Activated CD4-positive, alpha-beta memory T cell treated with anti-CD3 and anti-CD28 coated beads, Interleukin-2, amount 10 ng/mL, durations not matched to agents 7 days and 5 days (primary cell): Measurements from ENCODE around the gene SOX5. TPM values are rescaled to one million over a fixed set of nuclear protein-coding genes. Genes with fewer than 3 reads are reported as not detected.
"Not testable (repeated sequence)": the region's sequence is repeated elsewhere in the genome, so short reads cannot be mapped to it uniquely, and the experiment has no call there.

Source experiments
- CTCF ChIA-PET: fragments of 350-600 bp; sonication (Branson Sonifier 250); formaldehyde crosslinking; loops from one replicate; lab custom pipeline; 2021; ENCODE audit warnings: antibody characterized with exemption, inconsistent platforms; lab: Charles Lee
- POLR2A ChIA-PET: fragments of 350-600 bp; sonication (Branson Sonifier 250); formaldehyde crosslinking; loops from one replicate; lab custom pipeline; 2021; ENCODE audit warnings: antibody characterized with exemption; lab: Charles Lee
- DNase-seq: peaks from one replicate; pipeline ENCODE4 v3.0.0-alpha.2; 2020
- H3K27ac Mint-ChIP-seq: one replicate; pipeline ENCODE4 v1.8.0; 2021; ENCODE audit warnings: mild to moderate bottlenecking, mixed read lengths
- H3K27me3 Mint-ChIP-seq: one replicate; pipeline ENCODE4 v1.8.0; 2021; ENCODE audit warnings: mixed read lengths
- H3K36me3 Mint-ChIP-seq: one replicate; pipeline ENCODE4 v1.8.0; 2021; ENCODE audit warnings: low read depth, mixed read lengths
- H3K4me1 Mint-ChIP-seq: one replicate; pipeline ENCODE4 v1.8.0; 2021; ENCODE audit warnings: mixed read lengths
- H3K4me3 Mint-ChIP-seq: one replicate; pipeline ENCODE4 v1.8.0; 2021; ENCODE audit warnings: mild to moderate bottlenecking, mixed read lengths
- H3K9me3 Mint-ChIP-seq: one replicate; pipeline ENCODE4 v1.8.0; 2021; ENCODE audit warnings: mixed read lengths
- total RNA-seq, 2 experiments: library from RNA; stranded (reverse); gene quantifications; one replicate each; pipeline ENCODE4 v1.2.3, GENCODE V29; 2021

SOX5 gene
- total RNA-seq, 2 experiments from 2014 or later, result 0.45 to 0.75 TPM

DNA sequence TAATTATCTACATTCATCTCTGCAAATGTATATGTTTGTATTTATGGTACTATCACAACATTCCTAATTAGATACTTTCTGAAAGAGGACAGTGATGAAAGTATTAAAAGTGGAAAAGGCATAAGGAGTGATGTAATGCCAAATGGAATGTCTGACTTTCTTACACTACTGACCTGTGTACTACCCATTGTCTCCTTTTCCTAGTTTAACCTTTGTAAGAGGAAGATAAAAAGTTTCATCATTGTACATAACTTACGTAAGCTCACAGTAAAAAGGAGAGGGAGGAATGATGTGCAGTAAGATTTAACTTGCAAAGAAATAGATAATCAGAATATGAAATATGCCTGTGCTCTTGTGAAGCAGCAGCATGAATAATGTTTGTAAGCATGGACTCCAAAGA lies 55.9 kb downstream of the SOX5 start:
- ChIA-PET POLR2A (no interaction called here), CTCF (no interaction called here)
- Mint-ChIP-seq H3K4me1 (no peaks in the 10 kb centered on the region), H3K27me3 (no peaks in the 10 kb centered on the region), H3K27ac (no peak overlapping the region), H3K9me3 (peaks cover 7% of the 10 kb centered on the region), H3K4me3 (no peak overlapping the region), H3K36me3 (no peaks in the 10 kb centered on the region)
- DNase-seq, result no peak

- CTCF ChIA-PET, result no interaction called here
- no peaks in the 10 kb centered on the region for H3K36me3 Mint-ChIP-seq
- no peaks in the 10 kb centered on the region for H3K27me3 Mint-ChIP-seq
- peaks cover 5% of the 10 kb centered on the region for H3K9me3 Mint-ChIP-seq
- no peak overlapping the region for H3K27ac Mint-ChIP-seq
- POLR2A ChIA-PET, result no interaction called here
- H3K4me3 Mint-ChIP-seq, result no peak overlapping the region
- DNase-seq, result no peak
- no peaks in the 10 kb centered on the region for H3K4me1 Mint-ChIP-seq
Observed at GRCh38 chr12:23891115-23891514, 58.4 kb downstream of the SOX5 start.

- H3K4me3 Mint-ChIP-seq, result no peak overlapping the region
- CTCF ChIA-PET, result no interaction called here
- H3K4me1 Mint-ChIP-seq, result no peaks in the 10 kb centered on the region
- POLR2A ChIA-PET, result no interaction called here
- peaks cover 5% of the 10 kb centered on the region for H3K9me3 Mint-ChIP-seq
- no peak for DNase-seq
- H3K36me3 Mint-ChIP-seq, result no peaks in the 10 kb centered on the region
- H3K27ac Mint-ChIP-seq, result no peak overlapping the region
- H3K27me3 Mint-ChIP-seq, result no peaks in the 10 kb centered on the region
Observed at GRCh38 chr12:23889069-23889440, 60.4 kb downstream of the SOX5 start.

DNA sequence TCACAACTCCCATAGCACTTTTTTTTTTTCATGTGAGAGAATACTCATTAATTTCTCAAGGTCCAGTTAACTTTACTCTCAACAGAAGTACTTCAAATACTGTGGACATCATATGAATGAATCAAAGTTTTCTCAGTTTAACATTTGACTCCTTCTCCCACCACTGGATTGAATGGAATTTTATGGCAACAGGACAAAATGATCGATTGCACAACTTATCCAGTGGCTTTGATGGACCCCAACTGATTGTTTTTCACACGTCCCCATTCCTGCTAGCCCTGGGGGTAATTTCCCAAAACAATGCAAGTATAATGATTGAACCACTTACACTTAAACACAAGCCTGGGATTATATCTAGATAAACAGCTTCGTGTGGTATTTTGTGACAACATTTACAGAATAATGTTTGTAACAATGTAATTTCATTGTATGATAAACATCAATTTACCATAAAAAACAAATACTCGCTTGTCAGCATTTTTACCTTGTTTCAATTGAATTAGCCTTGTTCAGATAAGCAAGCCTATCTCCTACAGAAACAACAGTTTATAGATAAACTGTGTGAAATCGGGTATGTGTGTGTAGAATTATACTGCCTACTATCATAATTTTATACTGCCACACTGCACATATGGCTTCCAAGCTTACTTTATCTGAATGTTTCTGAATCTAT lies 60.9 kb downstream of the SOX5 start:
- Mint-ChIP-seq H3K27me3 (no peaks in the 10 kb centered on the region), H3K4me1 (no peaks in the 10 kb centered on the region), H3K4me3 (no peak overlapping the region), H3K36me3 (no peaks in the 10 kb centered on the region), H3K27ac (no peak overlapping the region), H3K9me3 (peaks cover 5% of the 10 kb centered on the region)
- DNase-seq, result no peak
- CTCF ChIA-PET, result no interaction called here
- POLR2A ChIA-PET, result no interaction called here

DNA sequence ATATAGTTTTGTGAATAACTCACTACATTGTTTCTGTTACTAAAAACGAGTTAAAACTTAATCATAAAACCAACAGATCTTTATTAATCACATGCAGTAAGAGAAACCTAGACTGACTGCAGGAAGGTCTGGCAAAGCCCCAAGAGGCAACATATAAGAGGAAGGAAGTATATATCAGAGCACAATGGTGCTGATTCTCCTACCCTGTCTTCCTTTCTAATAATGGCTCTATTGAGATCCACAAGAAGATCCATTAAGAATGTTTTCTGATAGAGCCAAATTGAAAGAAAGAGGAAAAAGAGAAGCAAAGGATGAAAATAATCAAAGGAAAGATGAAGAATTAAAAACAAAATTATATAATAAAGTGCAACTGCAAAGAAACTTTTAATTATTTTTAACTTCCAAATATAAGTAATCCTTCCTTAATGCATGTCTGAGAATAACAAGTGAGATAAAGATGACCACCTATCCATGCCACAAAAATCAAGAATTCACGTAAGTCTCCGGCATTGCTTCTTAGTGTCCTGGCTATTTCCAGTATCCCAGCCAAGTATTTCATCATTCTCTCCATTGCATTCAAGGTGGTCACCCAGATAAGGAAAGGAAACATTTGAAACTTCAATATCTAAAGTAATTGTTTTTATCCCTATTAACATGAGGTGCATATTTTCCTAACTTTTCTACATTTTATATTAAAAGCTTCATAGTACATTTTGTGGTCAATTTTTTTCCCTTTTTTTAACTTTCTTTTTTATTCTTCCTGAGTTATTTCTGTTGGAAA lies 62.2 kb downstream of the SOX5 start:
- no peaks in the 10 kb centered on the region for H3K36me3 Mint-ChIP-seq
- H3K4me1 Mint-ChIP-seq, result no peaks in the 10 kb centered on the region
- no peak for DNase-seq
- POLR2A ChIA-PET, result no interaction called here
- H3K4me3 Mint-ChIP-seq, result no peak overlapping the region
- CTCF ChIA-PET, result no interaction called here
- H3K9me3 Mint-ChIP-seq, result peaks cover 5% of the 10 kb centered on the region
- no peaks in the 10 kb centered on the region for H3K27me3 Mint-ChIP-seq
- H3K27ac Mint-ChIP-seq, result no peak overlapping the region

DNA sequence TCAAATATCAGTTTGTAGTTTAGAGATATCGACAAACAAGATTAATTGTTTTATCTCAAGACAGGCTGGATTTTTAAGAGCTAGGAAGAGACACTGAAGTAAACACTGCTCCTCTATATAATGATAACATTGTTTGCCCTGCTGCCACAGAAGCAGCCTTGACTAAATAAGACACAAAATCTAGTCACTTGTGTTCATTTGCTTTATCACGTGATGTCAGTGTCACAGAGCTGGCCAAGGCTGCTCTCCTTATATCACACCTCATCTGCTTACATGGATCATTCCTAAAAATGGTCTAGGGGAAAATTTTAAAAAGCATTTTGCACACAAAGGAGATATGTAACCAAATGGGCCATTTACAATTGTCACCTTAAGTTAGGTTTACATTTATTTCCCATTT lies 64.1 kb downstream of the SOX5 start:
- no peak for DNase-seq
- peaks cover 2% of the 10 kb centered on the region for H3K9me3 Mint-ChIP-seq
- ChIA-PET POLR2A (no interaction called here), CTCF (no interaction called here)
- H3K36me3 Mint-ChIP-seq, result no peaks in the 10 kb centered on the region
- no peaks in the 10 kb centered on the region for H3K27me3 Mint-ChIP-seq
- H3K27ac Mint-ChIP-seq, result no peak overlapping the region
- no peaks in the 10 kb centered on the region for H3K4me1 Mint-ChIP-seq
- no peak overlapping the region for H3K4me3 Mint-ChIP-seq

GRCh38 chr12:23884909-23885308 lies 64.6 kb downstream of the SOX5 start:
- H3K9me3 Mint-ChIP-seq, result peaks cover 2% of the 10 kb centered on the region
- CTCF ChIA-PET, result no interaction called here

GRCh38 chr12:23880988-23881387 lies 68.5 kb downstream of the SOX5 start:
- Mint-ChIP-seq H3K27me3 (no peaks in the 10 kb centered on the region), H3K36me3 (no peaks in the 10 kb centered on the region), H3K9me3 (no peaks in the 10 kb centered on the region), H3K4me1 (no peaks in the 10 kb centered on the region), H3K4me3 (no peak overlapping the region), H3K27ac (no peak overlapping the region)
- ChIA-PET POLR2A (no interaction called here), CTCF (no interaction called here)
- no peak for DNase-seq

More at GRCh38 chr12:23884909-23885308, 64.6 kb downstream of the SOX5 start:
- H3K4me1 Mint-ChIP-seq, result no peaks in the 10 kb centered on the region
- no peak overlapping the region for H3K4me3 Mint-ChIP-seq
- H3K36me3 Mint-ChIP-seq, result no peaks in the 10 kb centered on the region
- POLR2A ChIA-PET, result no interaction called here
- H3K27ac Mint-ChIP-seq, result no peak overlapping the region
- no peaks in the 10 kb centered on the region for H3K27me3 Mint-ChIP-seq
- no peak for DNase-seq

DNA sequence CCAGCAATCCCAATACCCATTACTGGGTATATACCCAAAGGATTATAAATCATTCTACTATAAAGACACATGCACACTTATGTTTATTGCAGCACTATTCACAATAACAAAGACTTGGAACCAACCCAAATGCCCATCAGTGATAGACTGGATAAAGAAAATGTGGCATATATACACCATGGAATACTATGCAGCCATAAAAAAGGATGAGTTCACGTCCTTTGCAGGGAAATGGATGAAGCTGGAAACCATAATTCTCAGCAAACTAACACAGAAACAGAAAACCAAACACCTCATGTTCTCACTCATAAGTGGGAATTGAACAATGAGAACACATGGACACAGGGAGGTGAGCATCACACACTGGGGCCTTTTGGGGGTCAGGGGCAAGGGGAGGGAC lies 72.9 kb downstream of the SOX5 start:
- H3K27ac Mint-ChIP-seq, H3K9me3 Mint-ChIP-seq, H3K27me3 Mint-ChIP-seq: not testable (repeated sequence)

DNA sequence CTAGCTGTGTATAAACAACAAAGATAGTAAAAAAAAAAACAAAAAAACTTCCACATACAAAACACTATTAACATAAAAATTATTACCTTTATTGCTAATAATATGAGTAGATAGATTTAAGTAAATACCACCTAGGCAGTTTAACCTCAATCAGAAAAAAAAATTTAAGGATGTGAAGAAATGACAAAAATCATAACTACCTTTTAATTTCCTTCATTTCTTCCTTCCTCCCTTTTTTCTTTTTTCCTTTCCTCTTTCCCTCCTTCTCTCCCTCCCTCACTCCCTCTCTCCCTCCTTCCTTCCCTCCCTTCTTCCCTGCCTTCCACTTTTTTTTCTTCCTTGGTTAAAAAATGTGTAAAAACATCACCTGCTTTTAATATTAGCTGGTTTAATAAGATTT lies 81.7 kb downstream of the SOX5 start:
- Mint-ChIP-seq H3K36me3 (no peaks in the 10 kb centered on the region), H3K9me3 (peaks cover 7% of the 10 kb centered on the region), H3K27me3 (no peaks in the 10 kb centered on the region), H3K4me1 (no peaks in the 10 kb centered on the region), H3K27ac (no peak overlapping the region), H3K4me3 (no peak overlapping the region)
- no peak for DNase-seq
- POLR2A ChIA-PET, result no interaction called here
- CTCF ChIA-PET, result no interaction called here

More for the DNA sequence above, 72.9 kb downstream of the SOX5 start:
- CTCF ChIA-PET, H3K4me3 Mint-ChIP-seq, POLR2A ChIA-PET, H3K36me3 Mint-ChIP-seq, H3K4me1 Mint-ChIP-seq, DNase-seq: not testable (repeated sequence)

- POLR2A ChIA-PET, result no interaction called here
- CTCF ChIA-PET, result no interaction called here
- Mint-ChIP-seq H3K4me3 (no peak overlapping the region), H3K9me3 (peaks cover 9% of the 10 kb centered on the region), H3K27me3 (no peaks in the 10 kb centered on the region), H3K36me3 (no peaks in the 10 kb centered on the region), H3K27ac (no peak overlapping the region), H3K4me1 (no peaks in the 10 kb centered on the region)
- DNase-seq, result no peak
Observed at GRCh38 chr12:23862701-23863100, 86.8 kb downstream of the SOX5 start.

- ChIA-PET CTCF (no interaction called here), POLR2A (no interaction called here)
- Mint-ChIP-seq H3K27me3 (no peaks in the 10 kb centered on the region), H3K9me3 (peaks cover 9% of the 10 kb centered on the region), H3K27ac (no peak overlapping the region), H3K4me1 (no peaks in the 10 kb centered on the region), H3K36me3 (no peaks in the 10 kb centered on the region), H3K4me3 (no peak overlapping the region)
- no peak for DNase-seq
Observed at GRCh38 chr12:23860019-23860418, 89.5 kb downstream of the SOX5 start.

- ChIA-PET POLR2A (no interaction called here), CTCF (no interaction called here)
- Mint-ChIP-seq H3K27me3 (no peaks in the 10 kb centered on the region), H3K36me3 (no peaks in the 10 kb centered on the region), H3K4me1 (no peaks in the 10 kb centered on the region), H3K27ac (no peak overlapping the region), H3K4me3 (no peak overlapping the region), H3K9me3 (peaks cover 5% of the 10 kb centered on the region)
- no peak for DNase-seq
Observed at GRCh38 chr12:23857178-23857577, 92.3 kb downstream of the SOX5 start.

GRCh38 chr12:23855813-23856212 lies 93.7 kb downstream of the SOX5 start:
- H3K27ac Mint-ChIP-seq, result no peak overlapping the region
- DNase-seq, result no peak
- no peaks in the 10 kb centered on the region for H3K4me1 Mint-ChIP-seq
- no peaks in the 10 kb centered on the region for H3K36me3 Mint-ChIP-seq
- H3K9me3 Mint-ChIP-seq, result peaks cover 5% of the 10 kb centered on the region
- H3K27me3 Mint-ChIP-seq, result no peaks in the 10 kb centered on the region
- no peak overlapping the region for H3K4me3 Mint-ChIP-seq
- POLR2A ChIA-PET, result no interaction called here
- CTCF ChIA-PET, result no interaction called here
